OCI-M2 (cell line): Measurements from ENCODE around the gene HEBP1.
"Not testable (repeated sequence)": the region's sequence is repeated elsewhere in the genome, so short reads cannot be mapped to it uniquely, and the experiment has no call there.

Source experiments
- DNase-seq: peaks from one replicate; lab custom pipeline; 2025; ENCODE audit not compliant: unreplicated experiment; lab: John Stamatoyannopoulos, UW

Gene HEBP1

GRCh38 chr12:12999959-13000615 lies at the start of gene HEBP1:
HEBP1 (minus strand) TSS chr12:13000265; CDS start chr12:13000114, 151 bp downstream.
- no peak for DNase-seq

GRCh38 chr12:13049816-13050215 lies 49.8 kb upstream of the HEBP1 start:
- DNase-seq, result no peak

GRCh38 chr12:13046964-13047363 lies 46.9 kb upstream of the HEBP1 start:
- DNase-seq, result no peak

GRCh38 chr12:13045816-13046215 lies 45.8 kb upstream of the HEBP1 start:
- no peak for DNase-seq

- DNase-seq, result no peak
These were observed 44.8 kb upstream of the HEBP1 start for GRCh38 chr12:13044906-13045299.

GRCh38 chr12:13044002-13044905 lies 44.2 kb upstream of the HEBP1 start, which contains the start of gene FAM234B:
FAM234B (plus strand) TSS chr12:13044381; CDS start chr12:13044404, 23 bp downstream.
- no peak for DNase-seq

GRCh38 chr12:13042666-13043230 lies 42.7 kb upstream of the HEBP1 start:
- no peak for DNase-seq

- no peak for DNase-seq
These were observed 41.2 kb upstream of the HEBP1 start for GRCh38 chr12:13041224-13041623.

- DNase-seq, result no peak
These were observed 39.4 kb upstream of the HEBP1 start for GRCh38 chr12:13039328-13039956.

- no peak for DNase-seq
These were observed 38.6 kb upstream of the HEBP1 start for GRCh38 chr12:13038491-13039161.

GRCh38 chr12:13036881-13037280 lies 36.8 kb upstream of the HEBP1 start:
- no peak for DNase-seq

GRCh38 chr12:13035335-13035734 lies 35.3 kb upstream of the HEBP1 start:
- DNase-seq, result not testable (repeated sequence)

GRCh38 chr12:13033476-13033875 lies 33.4 kb upstream of the HEBP1 start:
- no peak for DNase-seq

- no peak for DNase-seq
These were observed 32.1 kb upstream of the HEBP1 start for GRCh38 chr12:13032164-13032563.

GRCh38 chr12:13030541-13031291 lies 30.7 kb upstream of the HEBP1 start:
- no peak for DNase-seq

- DNase-seq, result no peak
These were observed 28.9 kb upstream of the HEBP1 start for GRCh38 chr12:13028825-13029570.

GRCh38 chr12:13027508-13027907 lies 27.4 kb upstream of the HEBP1 start:
- DNase-seq, result no peak

GRCh38 chr12:13027032-13027431 lies 27.0 kb upstream of the HEBP1 start:
- no peak for DNase-seq

- DNase-seq, result no peak
These were observed 26.2 kb upstream of the HEBP1 start for GRCh38 chr12:13026286-13026685.
